Cardiac atrium fibroblast (primary cell): ENCODE results near the gene ARMC5. TPM values are rescaled to one million over a fixed set of nuclear protein-coding genes. Genes with fewer than 3 reads are reported as not detected.

Experiments
- total RNA-seq: library from RNA; depleted of rRNA; stranded (reverse); fragments of >200 nt; gene quantifications from 2 replicates; pipeline ENCODE4 v1.2.3, GENCODE V29; 2015

Gene ARMC5
- total RNA-seq: 13.2 and 15.1 TPM in 2 replicates

GRCh38 chr16:31458844-31459686, at the start of gene ARMC5:
Gene ARMC5 (plus strand): TSS chr16:31459501. CDS start chr16:31459525, 24 bp downstream.

GRCh38 chr16:31428279-31428597, 31.1 kb upstream of the ARMC5 start, which contains the start of gene COX6A2:
Gene COX6A2 (minus strand): TSS chr16:31428360. CDS start chr16:31428325, 35 bp downstream.

GRCh38 chr16:31471875-31472708, 12.8 kb downstream of the ARMC5 start, which contains the start of gene TGFB1I1:
Gene TGFB1I1 (plus strand): TSS chr16:31472152. CDS start chr16:31472189, 37 bp downstream.

GRCh38 chr16:31483081-31483480, 23.8 kb downstream of the ARMC5 start, which contains the start of gene SLC5A2:
Gene SLC5A2 (plus strand): TSS chr16:31483123. CDS start chr16:31483137, 14 bp downstream.

GRCh38 chr16:31507929-31508705, 48.8 kb downstream of the ARMC5 start, which contains the start of gene RUSF1:
Gene RUSF1 (minus strand): TSS chr16:31508391. CDS start chr16:31508373, 18 bp downstream.

Other genes starting within 250 kb of the ARMC5 start
- gene TRIM72, start 245.4 kb upstream of the ARMC5 start, total RNA-seq: 0.54 TPM in 1 of 2 replicates, not detected in the other
- gene PYDC1, start 242.4 kb upstream of the ARMC5 start, total RNA-seq: not detected in 2 replicates
- not detected in 2 replicates for gene ITGAM, start 199.5 kb upstream of the ARMC5 start, total RNA-seq
- not detected in 2 replicates for gene ITGAX, start 104.3 kb upstream of the ARMC5 start, total RNA-seq
- not detected in 2 replicates for gene ITGAD, start 66.2 kb upstream of the ARMC5 start, total RNA-seq
- not detected in 2 replicates for gene COX6A2, start 31.1 kb upstream of the ARMC5 start, total RNA-seq
- 0.65 TPM in 1 of 2 replicates, not detected in the other for gene ZNF843, start 16.7 kb upstream of the ARMC5 start, total RNA-seq
- gene TGFB1I1, start 12.7 kb downstream of the ARMC5 start, total RNA-seq: 72.3 and 119 TPM in 2 replicates
- not detected in 2 replicates for gene SLC5A2, start 23.6 kb downstream of the ARMC5 start, total RNA-seq
- 48.9 and 65.9 TPM in 2 replicates for gene RUSF1, start 48.9 kb downstream of the ARMC5 start, total RNA-seq
- not detected in 2 replicates for gene AHSP, start 68.4 kb downstream of the ARMC5 start, total RNA-seq